Lower lobe of right lung (tissue), 2 donors: ENCODE measurements around the gene FAM117A. TPM values are rescaled to one million over a fixed set of nuclear protein-coding genes. Genes with fewer than 3 reads are reported as not detected.

Experiments used
- ATAC-seq, 2 donors: fragments of 200-7000 bp; cut with Tn5 transposase; one replicate each; pipeline ENCODE4 v1.9.1; 2020 to 2022; ENCODE audit warnings: mild to moderate bottlenecking in 2 of 2, moderate library complexity in 2 of 2
- DNase-seq: peaks from one replicate; pipeline ENCODE4 v3.0.0-alpha.2; 2020
- H3K27ac ChIP-seq: fragments of 200-600 bp; one replicate; pipeline ENCODE4 v1.8.0; 2022
- H3K27me3 ChIP-seq: fragments of 200-600 bp; one replicate; pipeline ENCODE4 v1.8.0; 2022; ENCODE audit warnings: low read depth
- H3K36me3 ChIP-seq: fragments of 200-600 bp; one replicate; pipeline ENCODE4 v1.8.0; 2022; ENCODE audit warnings: mild to moderate bottlenecking
- H3K4me1 ChIP-seq: fragments of 200-600 bp; one replicate; pipeline ENCODE4 v1.8.0; 2022
- H3K4me3 ChIP-seq: fragments of 200-600 bp; one replicate; pipeline ENCODE4 v1.8.0; 2022; ENCODE audit warnings: mild to moderate bottlenecking
- H3K9me3 ChIP-seq: fragments of 200-600 bp; one replicate; pipeline ENCODE4 v1.8.0; 2022
- intact Hi-C: fragments of 100-400 bp; cut with DNase I; formaldehyde crosslinking; loops from one replicate; pipeline ENCODE4 v1.11.0; 2022
- total RNA-seq: library from RNA; stranded (reverse); fragmentation: NEBNext Ultra II Directional; extraction: Animal tissue kit (Norgen Biotek cat#: 25700); gene quantifications from one replicate; pipeline ENCODE4 v1.2.1, GENCODE V29; 2021
- TF ChIP-seq, protein P1 (sequence below): fragments of 200-600 bp; IDR thresholded peaks from one replicate; pipeline ENCODE4 v1.8.0; 2022; ENCODE audit warnings: antibody characterized with exemption, mild to moderate bottlenecking
- donor health status: DM: no; HTN: yes; CAD: no; lungs with severe emphysema.

FAM117A gene
- total RNA-seq, 1 donor from 2014 or later: 16.4 TPM

GRCh38 chr17:49700960-49701359 is 63.0 kb downstream of the FAM117A start:
- DNase-seq (no peak), ATAC-seq (no peak)
- Histone ChIP-seq H3K4me3 (no peak overlapping the region), H3K36me3 (peaks cover 65% of the 10 kb centered on the region), H3K4me1 (no peaks in the 10 kb centered on the region), H3K27me3 (no peaks in the 10 kb centered on the region), H3K9me3 (no peaks in the 10 kb centered on the region), H3K27ac (no peak overlapping the region)
- TF ChIP-seq, protein P1, sequence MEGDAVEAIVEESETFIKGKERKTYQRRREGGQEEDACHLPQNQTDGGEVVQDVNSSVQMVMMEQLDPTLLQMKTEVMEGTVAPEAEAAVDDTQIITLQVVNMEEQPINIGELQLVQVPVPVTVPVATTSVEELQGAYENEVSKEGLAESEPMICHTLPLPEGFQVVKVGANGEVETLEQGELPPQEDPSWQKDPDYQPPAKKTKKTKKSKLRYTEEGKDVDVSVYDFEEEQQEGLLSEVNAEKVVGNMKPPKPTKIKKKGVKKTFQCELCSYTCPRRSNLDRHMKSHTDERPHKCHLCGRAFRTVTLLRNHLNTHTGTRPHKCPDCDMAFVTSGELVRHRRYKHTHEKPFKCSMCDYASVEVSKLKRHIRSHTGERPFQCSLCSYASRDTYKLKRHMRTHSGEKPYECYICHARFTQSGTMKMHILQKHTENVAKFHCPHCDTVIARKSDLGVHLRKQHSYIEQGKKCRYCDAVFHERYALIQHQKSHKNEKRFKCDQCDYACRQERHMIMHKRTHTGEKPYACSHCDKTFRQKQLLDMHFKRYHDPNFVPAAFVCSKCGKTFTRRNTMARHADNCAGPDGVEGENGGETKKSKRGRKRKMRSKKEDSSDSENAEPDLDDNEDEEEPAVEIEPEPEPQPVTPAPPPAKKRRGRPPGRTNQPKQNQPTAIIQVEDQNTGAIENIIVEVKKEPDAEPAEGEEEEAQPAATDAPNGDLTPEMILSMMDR: no peak
- intact Hi-C loops: no loop called here

DNA sequence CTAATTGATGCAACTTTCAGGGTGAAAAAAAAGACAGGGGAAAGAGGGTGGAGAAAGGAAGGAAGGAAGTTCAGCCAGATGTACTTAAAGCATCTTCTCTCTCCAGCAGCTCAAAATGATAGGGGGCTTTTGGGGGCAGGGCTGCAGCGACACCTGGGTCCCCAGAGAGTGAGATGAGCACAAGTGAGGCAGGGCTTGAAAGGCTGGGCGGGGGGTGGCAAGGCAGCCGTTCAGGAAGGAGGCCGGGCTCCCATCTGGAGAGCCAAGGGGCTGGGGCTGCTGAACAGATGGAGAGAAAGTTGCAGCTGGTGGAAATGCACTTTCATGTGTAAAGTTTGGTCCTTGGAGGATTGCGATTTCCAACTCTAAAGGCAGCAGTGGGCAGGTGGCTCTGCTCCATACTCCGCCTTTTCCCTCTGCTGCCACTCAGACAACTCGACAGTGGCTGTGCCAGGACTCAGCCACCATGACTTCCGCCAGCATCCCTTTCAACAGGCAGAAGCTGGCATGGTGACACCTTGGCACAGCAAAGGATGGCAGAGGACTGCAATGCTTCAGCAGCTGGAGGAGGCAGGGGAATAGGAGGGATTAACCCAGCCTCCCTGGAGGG is 63.9 kb downstream of the FAM117A start:
- DNase-seq: no peak
- Histone ChIP-seq H3K27ac (no peak overlapping the region), H3K27me3 (no peaks in the 10 kb centered on the region), H3K36me3 (peaks cover 56% of the 10 kb centered on the region), H3K9me3 (no peaks in the 10 kb centered on the region), H3K4me1 (peaks cover 8% of the 10 kb centered on the region), H3K4me3 (no peak overlapping the region)
- TF ChIP-seq, protein P1: no peak
- intact Hi-C loops: loop anchor here (5.0 kb wide), 1 partner anchor 128 kb away; no protein-coding TSS in a partner anchor
- no peak for ATAC-seq

DNA sequence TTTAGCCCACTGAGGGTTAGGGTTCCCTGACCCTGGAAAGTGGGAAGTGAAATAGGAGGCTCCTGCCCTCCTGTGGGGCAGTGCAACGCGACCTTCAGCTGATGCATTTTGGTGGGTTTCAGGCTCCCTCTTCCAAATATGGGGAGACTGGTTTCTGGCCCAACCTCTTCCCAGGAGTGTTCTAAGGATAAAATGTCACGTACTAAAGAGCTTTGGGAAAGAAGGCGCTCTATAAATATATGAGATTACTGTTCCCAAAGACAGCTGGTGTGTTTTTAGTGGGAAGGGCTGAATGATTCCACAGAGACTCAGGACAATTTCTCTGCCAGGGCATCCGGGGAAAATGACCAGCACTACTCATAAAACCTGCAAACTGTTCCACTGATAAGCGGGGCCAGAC is 65.9 kb downstream of the FAM117A start:
- intact Hi-C loops: loop anchor here (5.0 kb wide), 1 partner anchor 126 kb away; no protein-coding TSS in a partner anchor
- no peak for ATAC-seq

GRCh38 chr17:49696233-49696761 is 67.6 kb downstream of the FAM117A start:
- peaks cover 18% of the 10 kb centered on the region for H3K36me3 ChIP-seq
- TF ChIP-seq, protein P1: no peak
- no peaks in the 10 kb centered on the region for H3K9me3 ChIP-seq
- ATAC-seq (peak; percentile 72 to 77), DNase-seq (no peak)
- peaks cover 15% of the 10 kb centered on the region for H3K4me1 ChIP-seq
- H3K27ac ChIP-seq: no peak overlapping the region
- intact Hi-C loops: loop anchor here (5.0 kb wide), 1 partner anchor 124 kb away; no protein-coding TSS in a partner anchor
- no peaks in the 10 kb centered on the region for H3K27me3 ChIP-seq
- no peak overlapping the region for H3K4me3 ChIP-seq

More for the DNA sequence above, 65.9 kb downstream of the FAM117A start:
- TF ChIP-seq, protein P1: no peak
- no peak overlapping the region for H3K4me3 ChIP-seq
- H3K27me3 ChIP-seq: no peaks in the 10 kb centered on the region
- H3K36me3 ChIP-seq: peaks cover 36% of the 10 kb centered on the region
- no peak overlapping the region for H3K27ac ChIP-seq
- no peak for DNase-seq
- no peaks in the 10 kb centered on the region for H3K9me3 ChIP-seq
- peaks cover 11% of the 10 kb centered on the region for H3K4me1 ChIP-seq

DNA sequence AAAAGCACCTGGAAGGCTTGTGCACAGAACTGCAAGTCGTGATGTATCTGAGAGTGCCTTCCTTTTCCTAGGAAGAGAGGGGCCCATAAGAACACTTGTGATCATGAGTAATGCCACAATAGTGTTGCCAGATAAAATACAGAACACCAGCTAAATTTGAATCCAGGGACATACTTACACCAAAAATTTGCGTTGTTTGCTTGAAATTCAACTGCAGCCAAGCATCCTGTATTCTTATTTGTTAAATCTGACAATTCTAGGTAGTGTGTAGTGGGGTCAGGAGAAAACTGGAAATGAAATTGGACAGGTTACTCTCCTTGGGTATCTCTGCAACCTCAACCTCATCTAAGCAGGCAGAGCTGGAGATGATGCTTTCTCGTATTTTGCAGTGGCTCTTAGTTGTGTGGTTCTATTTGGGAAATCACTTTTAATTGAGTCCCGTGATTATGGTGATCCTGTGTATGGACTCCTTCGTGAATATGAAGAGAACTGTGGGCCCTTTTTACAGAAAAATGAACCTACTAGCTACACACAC is 68.2 kb downstream of the FAM117A start:
- Histone ChIP-seq H3K36me3 (peaks cover 13% of the 10 kb centered on the region), H3K4me1 (peaks cover 15% of the 10 kb centered on the region), H3K4me3 (no peak overlapping the region), H3K27me3 (no peaks in the 10 kb centered on the region), H3K27ac (no peak overlapping the region), H3K9me3 (no peaks in the 10 kb centered on the region)
- DNase-seq (no peak), ATAC-seq (no peak)
- intact Hi-C loops: loop anchor here (5.0 kb wide), 1 partner anchor 123 kb away; no protein-coding TSS in a partner anchor
- TF ChIP-seq, protein P1: peak; percentile 0
